SU-DHL-6 (cell line): Measurements from ENCODE around the gene LNX1.

Source experiments
- H2AFZ ChIP-seq: fragments of 200-600 bp; sonication (generic); 2 replicates; pipeline ENCODE4 v1.6.1; 2014; ENCODE audit warnings: low read depth, mild to moderate bottlenecking, moderate library complexity, mixed read lengths, antibody characterized with exemption, low read length; ENCODE audit not compliant: severe bottlenecking
- H3F3A ChIP-seq: fragments of 200-600 bp; shearing (Covaris generic); 2 replicates; pipeline ENCODE4 v1.6.0; 2016; ENCODE audit warnings: antibody characterized with exemption, mild to moderate bottlenecking; ENCODE audit not compliant: insufficient read depth
- H3K27ac ChIP-seq: fragments of 200-600 bp; sonication (generic); 2 replicates; pipeline ENCODE4 v1.5.1; 2016; ENCODE audit warnings: low read depth, mild to moderate bottlenecking, low read length, moderate library complexity, mixed read lengths
- H3K27me3 ChIP-seq: fragments of 200-600 bp; sonication (generic), shearing (Covaris generic); 2 replicates; pipeline ENCODE4 v1.6.0; 2014; ENCODE audit warnings: mild to moderate bottlenecking, low read length
- H3K36me3 ChIP-seq: fragments of 200-600 bp; sonication (generic); 2 replicates; pipeline ENCODE4 v1.6.1; 2014; ENCODE audit warnings: mild to moderate bottlenecking, low read length, mixed read lengths
- H3K4me2 ChIP-seq: fragments of 300-600, 200-600 bp; shearing (Covaris generic), sonication (generic); 2 replicates; pipeline ENCODE4 v1.6.0; 2014; ENCODE audit warnings: low read length, low read depth, mild to moderate bottlenecking; ENCODE audit not compliant: poor library complexity, severe bottlenecking
- H3K4me3 ChIP-seq: fragments of 200-600 bp; sonication (generic); 2 replicates; pipeline ENCODE4 v1.5.1; 2014; ENCODE audit warnings: antibody characterized with exemption, low read length, mild to moderate bottlenecking, mixed read lengths; ENCODE audit not compliant: insufficient read depth, poor library complexity, severe bottlenecking
- H3K79me2 ChIP-seq: fragments of 200-600 bp; sonication (generic); 2 replicates; pipeline ENCODE4 v1.6.1; 2014; ENCODE audit warnings: mild to moderate bottlenecking, low read length, moderate library complexity; ENCODE audit not compliant: insufficient read depth
- H3K9ac ChIP-seq: fragments of 200-600 bp; sonication (generic); 2 replicates; pipeline ENCODE4 v1.7.0; 2014; ENCODE audit warnings: mild to moderate bottlenecking, low read length
- H3K9me2 ChIP-seq: fragments of 200-600 bp; sonication (generic); replicated peaks from 2 replicates; pipeline ENCODE4 v1.6.1; 2014; ENCODE audit warnings: low read length; ENCODE audit not compliant: insufficient read depth
- H3K9me3 ChIP-seq: fragments of 200-600 bp; sonication (generic); 2 replicates; pipeline ENCODE4 v1.6.1; 2014; ENCODE audit warnings: low read length, mixed read lengths; ENCODE audit not compliant: insufficient read depth
- H4K20me1 ChIP-seq: fragments of 200-600 bp; sonication (generic); 2 replicates; pipeline ENCODE4 v1.6.1; 2014; ENCODE audit warnings: low read depth, mild to moderate bottlenecking, antibody characterized with exemption, low read length, moderate library complexity, mixed read lengths
- CTCF ChIP-seq: fragments of 200-600 bp; sonication (generic); IDR thresholded peaks from one replicate; pipeline ENCODE4 v1.5.1; 2017; ENCODE audit warnings: antibody characterized with exemption, mild to moderate bottlenecking, low read length, moderate library complexity; ENCODE audit not compliant: insufficient read depth, poor library complexity, severe bottlenecking
- EZH2phosphoT487 ChIP-seq: fragments of 200-600 bp; sonication (generic), shearing (Covaris generic); conservative IDR thresholded peaks from 2 replicates; pipeline ENCODE4 v1.6.1; 2018; ENCODE audit warnings: mild to moderate bottlenecking, antibody characterized with exemption, low read length, moderate library complexity, mixed read lengths

The LNX1 gene

GRCh38 chr4:53629296-53629695, 38.0 kb upstream of the LNX1 start:
- Histone ChIP-seq H4K20me1 (no peaks in the 10 kb centered on the region), H3K27me3 (no peaks in the 10 kb centered on the region), H3K9me2 (no peaks in the 10 kb centered on the region), H3K9ac (no peak overlapping the region), H3K27ac (no peak overlapping the region), H3K9me3 (no peaks in the 10 kb centered on the region), H2AFZ (no peak overlapping the region), H3K79me2 (no peaks in the 10 kb centered on the region), H3K4me2 (no peak overlapping the region), H3K4me3 (no peak overlapping the region), H3F3A (no peaks in the 10 kb centered on the region), H3K36me3 (no peaks in the 10 kb centered on the region)
- TF ChIP-seq CTCF (no peak), EZH2phosphoT487 (no peak)

- H2AFZ ChIP-seq: no peak overlapping the region
- no peaks in the 10 kb centered on the region for H3K27me3 ChIP-seq
- no peaks in the 10 kb centered on the region for H3K9me2 ChIP-seq
- no peaks in the 10 kb centered on the region for H3K36me3 ChIP-seq
- H3K9ac ChIP-seq: no peak overlapping the region
- TF ChIP-seq CTCF (no peak), EZH2phosphoT487 (no peak)
- no peaks in the 10 kb centered on the region for H3F3A ChIP-seq
- no peak overlapping the region for H3K4me2 ChIP-seq
- no peak overlapping the region for H3K4me3 ChIP-seq
- H4K20me1 ChIP-seq: no peaks in the 10 kb centered on the region
- H3K27ac ChIP-seq: no peak overlapping the region
- H3K79me2 ChIP-seq: no peaks in the 10 kb centered on the region
- H3K9me3 ChIP-seq: no peaks in the 10 kb centered on the region
Measured at GRCh38 chr4:53626491-53626890, 35.2 kb upstream of the LNX1 start.

GRCh38 chr4:53625888-53626287, 34.6 kb upstream of the LNX1 start:
- Histone ChIP-seq H3K9ac (no peak overlapping the region), H3F3A (no peaks in the 10 kb centered on the region), H3K27ac (no peak overlapping the region), H3K27me3 (no peaks in the 10 kb centered on the region), H2AFZ (no peak overlapping the region), H3K9me3 (no peaks in the 10 kb centered on the region), H3K79me2 (no peaks in the 10 kb centered on the region), H3K9me2 (no peaks in the 10 kb centered on the region), H3K36me3 (no peaks in the 10 kb centered on the region), H3K4me2 (no peak overlapping the region), H4K20me1 (no peaks in the 10 kb centered on the region), H3K4me3 (no peak overlapping the region)
- TF ChIP-seq CTCF: no peak
- TF ChIP-seq EZH2phosphoT487: no peak
